ENCODE measurements around the gene RUNDC3A.

RUNDC3A gene

GRCh38 chr17:44308320-44308818, at the start of gene RUNDC3A:
TSS of gene RUNDC3A (plus strand) at chr17:44308601. CDS start at chr17:44308833, 232 bp downstream.
- peak; percentile 89 for DNase-seq
- H3K27ac Mint-ChIP-seq, result no peak within 1 kb of the TSS
- H3K4me1 Mint-ChIP-seq, result peaks cover 4% of the 10 kb centered on the region
- ATAC-seq, result peak; percentile 80
- H3K36me3 Mint-ChIP-seq (ENCODE audit: low read depth), result no peaks in the 10 kb centered on the region
- H3K27me3 Mint-ChIP-seq, result peaks cover 36% of the 10 kb centered on the region
- H3K9me3 Mint-ChIP-seq, result no peaks in the 10 kb centered on the region
- H3K4me3 Mint-ChIP-seq, result peak within 1 kb of the TSS; percentile 46

GRCh38 chr17:44258811-44259351, 49.5 kb upstream of the RUNDC3A start:
- ATAC-seq, result no peak
- Mint-ChIP-seq H3K9me3 (no peaks in the 10 kb centered on the region), H3K27ac (no peak overlapping the region), H3K4me1 (no peaks in the 10 kb centered on the region), H3K4me3 (no peak overlapping the region), H3K36me3 (ENCODE audit: low read depth) (no peaks in the 10 kb centered on the region), H3K27me3 (peaks cover 2% of the 10 kb centered on the region)
- DNase-seq, result no peak

GRCh38 chr17:44260296-44260695, 48.1 kb upstream of the RUNDC3A start:
- no peaks in the 10 kb centered on the region for H3K9me3 Mint-ChIP-seq
- peaks cover 2% of the 10 kb centered on the region for H3K27me3 Mint-ChIP-seq
- no peak for ATAC-seq
- no peak overlapping the region for H3K4me3 Mint-ChIP-seq
- H3K36me3 Mint-ChIP-seq (ENCODE audit: low read depth), result no peaks in the 10 kb centered on the region
- no peak for DNase-seq
- H3K27ac Mint-ChIP-seq, result no peak overlapping the region
- no peaks in the 10 kb centered on the region for H3K4me1 Mint-ChIP-seq

- no peaks in the 10 kb centered on the region for H3K4me1 Mint-ChIP-seq
Measured at GRCh38 chr17:44262654-44263225, 45.7 kb upstream of the RUNDC3A start.

GRCh38 chr17:44263345-44263902, 45.0 kb upstream of the RUNDC3A start:
- no peaks in the 10 kb centered on the region for H3K36me3 Mint-ChIP-seq (ENCODE audit: low read depth)
- ATAC-seq, result no peak
- no peak for DNase-seq
- H3K27ac Mint-ChIP-seq, result no peak overlapping the region
- H3K4me1 Mint-ChIP-seq, result no peaks in the 10 kb centered on the region
- H3K9me3 Mint-ChIP-seq, result no peaks in the 10 kb centered on the region
- H3K4me3 Mint-ChIP-seq, result no peak overlapping the region
- H3K27me3 Mint-ChIP-seq, result no peaks in the 10 kb centered on the region

More at GRCh38 chr17:44262654-44263225, 45.7 kb upstream of the RUNDC3A start:
- Mint-ChIP-seq H3K27ac (no peak overlapping the region), H3K4me3 (no peak overlapping the region), H3K9me3 (no peaks in the 10 kb centered on the region), H3K27me3 (no peaks in the 10 kb centered on the region), H3K36me3 (ENCODE audit: low read depth) (no peaks in the 10 kb centered on the region)
- ATAC-seq, result no peak
- no peak for DNase-seq

- Mint-ChIP-seq H3K9me3 (no peaks in the 10 kb centered on the region), H3K4me3 (no peak overlapping the region), H3K27ac (no peak overlapping the region), H3K4me1 (no peaks in the 10 kb centered on the region), H3K36me3 (ENCODE audit: low read depth) (no peaks in the 10 kb centered on the region), H3K27me3 (no peaks in the 10 kb centered on the region)
- DNase-seq, result no peak
- ATAC-seq, result no peak
Measured at GRCh38 chr17:44266402-44267164, 41.8 kb upstream of the RUNDC3A start.

GRCh38 chr17:44267165-44267455, 41.3 kb upstream of the RUNDC3A start:
- Mint-ChIP-seq H3K27me3 (peaks cover 2% of the 10 kb centered on the region), H3K4me1 (no peaks in the 10 kb centered on the region), H3K36me3 (ENCODE audit: low read depth) (no peaks in the 10 kb centered on the region), H3K9me3 (no peaks in the 10 kb centered on the region), H3K27ac (no peak overlapping the region), H3K4me3 (no peak overlapping the region)
- ATAC-seq (no peak), DNase-seq (no peak)

GRCh38 chr17:44267818-44268490, 40.4 kb upstream of the RUNDC3A start, which contains the start of gene SLC4A1:
TSS of gene SLC4A1 (minus strand) at chr17:44268135. CDS start at chr17:44262866, 5,269 bp downstream.
- Mint-ChIP-seq H3K36me3 (ENCODE audit: low read depth) (no peaks in the 10 kb centered on the region), H3K27ac (no peak within 1 kb of the TSS), H3K27me3 (peaks cover 2% of the 10 kb centered on the region), H3K4me1 (no peaks in the 10 kb centered on the region), H3K9me3 (no peaks in the 10 kb centered on the region), H3K4me3 (no peak within 1 kb of the TSS)
- no peak for DNase-seq
- no peak for ATAC-seq

- H3K4me1 Mint-ChIP-seq, result no peaks in the 10 kb centered on the region
- peaks cover 2% of the 10 kb centered on the region for H3K27me3 Mint-ChIP-seq
- no peak overlapping the region for H3K4me3 Mint-ChIP-seq
- H3K27ac Mint-ChIP-seq, result no peak overlapping the region
- H3K9me3 Mint-ChIP-seq, result no peaks in the 10 kb centered on the region
- H3K36me3 Mint-ChIP-seq (ENCODE audit: low read depth), result no peaks in the 10 kb centered on the region
- DNase-seq (no peak), ATAC-seq (no peak)
Measured at GRCh38 chr17:44268709-44269534, 39.5 kb upstream of the RUNDC3A start.

GRCh38 chr17:44269535-44270240, 38.7 kb upstream of the RUNDC3A start:
- H3K27me3 Mint-ChIP-seq, result peaks cover 2% of the 10 kb centered on the region
- no peak for DNase-seq
- no peaks in the 10 kb centered on the region for H3K36me3 Mint-ChIP-seq (ENCODE audit: low read depth)
- H3K9me3 Mint-ChIP-seq, result no peaks in the 10 kb centered on the region
- no peak for ATAC-seq
- no peak overlapping the region for H3K4me3 Mint-ChIP-seq
- H3K27ac Mint-ChIP-seq, result no peak overlapping the region
- no peaks in the 10 kb centered on the region for H3K4me1 Mint-ChIP-seq

GRCh38 chr17:44272321-44272951, 36.0 kb upstream of the RUNDC3A start:
- Mint-ChIP-seq H3K27ac (no peak overlapping the region), H3K4me3 (no peak overlapping the region)

GRCh38 chr17:44272954-44273353, 35.4 kb upstream of the RUNDC3A start:
- peaks cover 2% of the 10 kb centered on the region for H3K27me3 Mint-ChIP-seq
- H3K27ac Mint-ChIP-seq, result no peak overlapping the region
- no peak overlapping the region for H3K4me3 Mint-ChIP-seq
- no peaks in the 10 kb centered on the region for H3K9me3 Mint-ChIP-seq
- no peaks in the 10 kb centered on the region for H3K36me3 Mint-ChIP-seq (ENCODE audit: low read depth)
- no peak for ATAC-seq
- H3K4me1 Mint-ChIP-seq, result no peaks in the 10 kb centered on the region
- no peak for DNase-seq

More at GRCh38 chr17:44272321-44272951, 36.0 kb upstream of the RUNDC3A start:
- Mint-ChIP-seq H3K27me3 (peaks cover 2% of the 10 kb centered on the region), H3K36me3 (ENCODE audit: low read depth) (no peaks in the 10 kb centered on the region), H3K9me3 (no peaks in the 10 kb centered on the region), H3K4me1 (no peaks in the 10 kb centered on the region)
- ATAC-seq (no peak), DNase-seq (no peak)

GRCh38 chr17:44273607-44274006, 34.8 kb upstream of the RUNDC3A start:
- H3K27me3 Mint-ChIP-seq, result peaks cover 2% of the 10 kb centered on the region
- H3K4me1 Mint-ChIP-seq, result no peaks in the 10 kb centered on the region

More at GRCh38 chr17:44273607-44274006, 34.8 kb upstream of the RUNDC3A start:
- DNase-seq, result no peak
- Mint-ChIP-seq H3K9me3 (no peaks in the 10 kb centered on the region), H3K27ac (no peak overlapping the region), H3K36me3 (ENCODE audit: low read depth) (no peaks in the 10 kb centered on the region), H3K4me3 (no peak overlapping the region)
- no peak for ATAC-seq
